Fibroblast of the aortic adventitia (primary cell): Measurements from ENCODE around the gene AGTRAP. TPM values are rescaled to one million over a fixed set of nuclear protein-coding genes. Genes with fewer than 3 reads are reported as not detected.

Source experiments
- DNase-seq: peaks from one replicate; pipeline ENCODE4 v3.0.0-alpha.2; 2010; ENCODE audit warnings: low read depth
- H3K4me3 ChIP-seq: 2 replicates; pipeline ENCODE4 v1.5.1; 2011; ENCODE audit warnings: low read depth, mild to moderate bottlenecking, control low read depth, low read length, moderate library complexity
- CTCF ChIP-seq: IDR thresholded peaks from 2 replicates; pipeline ENCODE4 v1.5.1; 2011; ENCODE audit warnings: mild to moderate bottlenecking, low read length, control low read depth, inconsistent platforms; ENCODE audit not compliant: insufficient read depth
- total RNA-seq: library from RNA; depleted of rRNA; stranded (reverse); fragments of >200 nt; gene quantifications from 2 replicates; pipeline ENCODE4 v1.2.3, GENCODE V29; 2012; ENCODE audit warnings: low replicate concordance

The AGTRAP gene
- total RNA-seq, 1 donor: 49.4 TPM

- TF ChIP-seq CTCF: no peak
- no peak overlapping the region for H3K4me3 ChIP-seq
- no peak for DNase-seq
Observed at GRCh38 chr1:11733306-11733705, 2.6 kb upstream of the AGTRAP start.

GRCh38 chr1:11735531-11735853 is 444 bp upstream of the AGTRAP start:
- TF ChIP-seq CTCF: no peak
- peak overlapping the region; percentile 99 for H3K4me3 ChIP-seq
- no peak for DNase-seq

GRCh38 chr1:11736746-11737639 is 1.1 kb downstream of the AGTRAP start:
- H3K4me3 ChIP-seq: peak overlapping the region; percentile 99
- TF ChIP-seq CTCF: no peak
- peak; percentile 83 for DNase-seq

GRCh38 chr1:11738096-11738495 is 2.2 kb downstream of the AGTRAP start:
- TF ChIP-seq CTCF: no peak
- no peak overlapping the region for H3K4me3 ChIP-seq
- no peak for DNase-seq

GRCh38 chr1:11738783-11739182 is 2.8 kb downstream of the AGTRAP start:
- no peak for DNase-seq
- H3K4me3 ChIP-seq: no peak overlapping the region
- TF ChIP-seq CTCF: no peak

- H3K4me3 ChIP-seq: no peak overlapping the region
- DNase-seq: no peak
- no peak for TF ChIP-seq CTCF
Observed at GRCh38 chr1:11740258-11741192, 4.6 kb downstream of the AGTRAP start.
